Measurements from ENCODE around the gene RAPGEF1.

DNA sequence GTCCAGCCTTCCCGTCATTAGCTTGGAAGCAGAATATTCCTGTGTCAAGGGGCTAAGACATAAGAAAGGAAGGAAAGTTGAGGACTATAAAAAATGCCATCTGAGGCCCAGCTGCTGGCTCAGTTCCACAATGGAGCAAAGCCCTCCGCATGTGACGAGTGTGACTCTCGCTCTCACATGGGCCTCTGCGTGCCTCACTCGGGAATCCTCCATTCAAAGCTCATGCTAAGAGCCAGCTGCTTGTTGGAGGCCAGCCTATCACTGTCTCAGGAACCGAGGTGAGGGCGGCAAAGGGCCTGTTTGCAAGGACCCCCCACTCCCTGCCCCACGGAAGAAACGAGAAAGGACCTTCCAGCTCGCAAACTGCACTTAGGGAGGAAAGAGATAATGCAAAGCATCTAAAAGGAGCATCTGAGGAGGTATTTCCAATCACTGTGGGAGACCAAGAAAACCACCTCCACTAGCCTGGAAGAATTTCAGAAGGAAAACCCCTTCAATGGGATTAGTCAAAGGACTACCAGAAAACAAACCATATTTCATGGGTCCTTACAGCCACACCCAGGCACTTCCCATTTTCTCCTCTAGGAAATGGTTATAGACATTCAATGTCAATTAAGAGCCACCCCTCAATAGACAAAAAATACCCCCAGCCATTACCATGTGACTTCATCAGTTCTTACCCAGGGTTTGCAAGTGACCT, 99.3 kb downstream of the RAPGEF1 start:
- TF ChIP-seq, protein P1, sequence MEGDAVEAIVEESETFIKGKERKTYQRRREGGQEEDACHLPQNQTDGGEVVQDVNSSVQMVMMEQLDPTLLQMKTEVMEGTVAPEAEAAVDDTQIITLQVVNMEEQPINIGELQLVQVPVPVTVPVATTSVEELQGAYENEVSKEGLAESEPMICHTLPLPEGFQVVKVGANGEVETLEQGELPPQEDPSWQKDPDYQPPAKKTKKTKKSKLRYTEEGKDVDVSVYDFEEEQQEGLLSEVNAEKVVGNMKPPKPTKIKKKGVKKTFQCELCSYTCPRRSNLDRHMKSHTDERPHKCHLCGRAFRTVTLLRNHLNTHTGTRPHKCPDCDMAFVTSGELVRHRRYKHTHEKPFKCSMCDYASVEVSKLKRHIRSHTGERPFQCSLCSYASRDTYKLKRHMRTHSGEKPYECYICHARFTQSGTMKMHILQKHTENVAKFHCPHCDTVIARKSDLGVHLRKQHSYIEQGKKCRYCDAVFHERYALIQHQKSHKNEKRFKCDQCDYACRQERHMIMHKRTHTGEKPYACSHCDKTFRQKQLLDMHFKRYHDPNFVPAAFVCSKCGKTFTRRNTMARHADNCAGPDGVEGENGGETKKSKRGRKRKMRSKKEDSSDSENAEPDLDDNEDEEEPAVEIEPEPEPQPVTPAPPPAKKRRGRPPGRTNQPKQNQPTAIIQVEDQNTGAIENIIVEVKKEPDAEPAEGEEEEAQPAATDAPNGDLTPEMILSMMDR (conservative IDR thresholded peaks at IDR 0.05 in 1 of 2, IDR thresholded peaks at IDR 0.05 in 1 of 2; ENCODE audit: low read depth in 1 of 2, low read length in 2 of 2) = no peak
- no peak for TF ChIP-seq EZH2 (IDR thresholded peaks at IDR 0.05; ENCODE audit: low read length, missing control alignments)

All from fibroblast of lung (primary cell).